T-helper 1 cell treated with Interleukin-12 subunit alpha and Interleukin-12 subunit beta and Interleukin-4 antibody, amounts not matched to agents 30 ng/mL and 1 ng/mL, for 36 hours (primary cell): ENCODE measurements around the gene PTAFR. TPM values are rescaled to one million over a fixed set of nuclear protein-coding genes. Genes with fewer than 3 reads are reported as not detected.

Source experiments
- intact Hi-C: fragments of 100-400 bp; cut with micrococcal nuclease; formaldehyde crosslinking; loops from one replicate; pipeline ENCODE4 v1.15.1; 2024
- total RNA-seq: library from RNA; stranded (reverse); gene quantifications from 2 replicates; pipeline ENCODE4 v1.2.3, GENCODE V29; 2022

Gene PTAFR, protein sequence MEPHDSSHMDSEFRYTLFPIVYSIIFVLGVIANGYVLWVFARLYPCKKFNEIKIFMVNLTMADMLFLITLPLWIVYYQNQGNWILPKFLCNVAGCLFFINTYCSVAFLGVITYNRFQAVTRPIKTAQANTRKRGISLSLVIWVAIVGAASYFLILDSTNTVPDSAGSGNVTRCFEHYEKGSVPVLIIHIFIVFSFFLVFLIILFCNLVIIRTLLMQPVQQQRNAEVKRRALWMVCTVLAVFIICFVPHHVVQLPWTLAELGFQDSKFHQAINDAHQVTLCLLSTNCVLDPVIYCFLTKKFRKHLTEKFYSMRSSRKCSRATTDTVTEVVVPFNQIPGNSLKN
- 0.49 and 0.90 TPM in 2 replicates for total RNA-seq

DNA sequence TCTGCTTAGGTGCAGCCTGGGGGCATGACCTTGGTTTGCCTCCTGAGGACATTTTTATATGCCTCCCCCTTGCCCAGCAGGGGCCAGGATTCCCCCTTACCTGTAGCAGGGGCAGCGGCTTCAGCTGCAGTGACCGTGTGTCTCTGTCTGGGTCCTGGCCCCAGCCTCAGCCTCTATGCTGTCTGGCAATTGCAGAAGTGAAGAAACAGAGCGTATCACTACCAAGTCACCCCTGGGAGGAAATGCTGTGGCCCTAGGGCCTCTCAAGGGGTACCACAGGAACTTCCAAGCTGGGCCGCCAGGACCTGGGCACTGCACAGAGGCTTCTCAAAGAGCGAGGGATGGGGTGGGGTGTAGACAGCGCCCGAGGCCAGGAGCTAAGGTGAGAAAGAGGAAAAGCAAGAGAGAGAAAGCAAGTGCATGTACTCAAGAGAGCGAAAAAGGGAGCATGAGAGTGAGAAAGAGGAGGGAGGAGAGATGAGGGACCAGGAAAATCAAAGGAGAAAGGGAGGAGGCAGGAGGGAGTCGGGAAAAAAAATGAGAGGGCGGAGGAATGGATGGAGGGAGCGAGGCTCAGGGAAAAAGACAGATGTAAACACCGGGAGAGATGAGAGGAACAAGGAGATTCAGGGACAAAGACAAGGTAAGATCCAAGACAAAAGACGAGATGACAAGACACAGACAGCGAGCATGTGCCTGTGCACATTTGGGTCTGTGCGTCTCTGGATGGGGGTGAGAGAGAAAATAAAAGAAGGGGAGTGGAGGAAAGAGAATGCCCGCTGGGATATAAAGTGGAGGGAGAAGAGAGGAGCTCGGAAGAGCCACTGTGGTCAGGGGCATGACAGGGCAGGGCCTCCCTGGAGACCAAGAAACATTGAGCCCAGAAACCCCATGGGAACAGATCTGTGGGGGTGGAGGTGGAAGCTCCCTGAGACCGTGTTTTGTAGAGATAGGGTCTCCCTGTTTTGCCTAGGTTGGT lies at the start of gene PTAFR:
Gene PTAFR, minus strand, starts transcription at position 199 of the 979 bp plus-strand sequence. CDS start 25,669 bp downstream, outside the sequence.
- intact Hi-C loops = no loop called here

DNA sequence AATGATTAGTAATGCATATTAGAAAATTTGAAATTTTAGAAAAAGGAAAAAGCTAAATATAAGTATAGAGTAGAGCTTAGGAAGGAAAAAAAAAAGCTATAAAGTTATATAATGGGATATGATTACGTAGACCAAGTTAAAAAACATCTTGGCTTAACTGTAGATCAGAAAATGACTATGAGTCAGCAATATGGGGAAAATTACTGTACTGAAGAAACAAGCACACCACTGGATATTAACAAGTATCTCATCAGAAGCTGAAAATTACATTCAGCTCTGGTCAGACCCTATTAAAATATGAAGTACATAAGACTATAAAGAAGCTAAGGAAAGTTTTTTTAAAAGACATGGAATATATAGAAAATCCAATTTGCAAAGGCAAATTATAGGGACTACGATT lies 36.8 kb upstream of the PTAFR start:
- intact Hi-C loops = no loop called here

GRCh38 chr1:28209700-28210099 lies 33.2 kb upstream of the PTAFR start:
- intact Hi-C loops = loop anchor here (1.0 to 2.0 kb wide), 5 partner anchors 9 to 351 kb away; no protein-coding TSS in a partner anchor

DNA sequence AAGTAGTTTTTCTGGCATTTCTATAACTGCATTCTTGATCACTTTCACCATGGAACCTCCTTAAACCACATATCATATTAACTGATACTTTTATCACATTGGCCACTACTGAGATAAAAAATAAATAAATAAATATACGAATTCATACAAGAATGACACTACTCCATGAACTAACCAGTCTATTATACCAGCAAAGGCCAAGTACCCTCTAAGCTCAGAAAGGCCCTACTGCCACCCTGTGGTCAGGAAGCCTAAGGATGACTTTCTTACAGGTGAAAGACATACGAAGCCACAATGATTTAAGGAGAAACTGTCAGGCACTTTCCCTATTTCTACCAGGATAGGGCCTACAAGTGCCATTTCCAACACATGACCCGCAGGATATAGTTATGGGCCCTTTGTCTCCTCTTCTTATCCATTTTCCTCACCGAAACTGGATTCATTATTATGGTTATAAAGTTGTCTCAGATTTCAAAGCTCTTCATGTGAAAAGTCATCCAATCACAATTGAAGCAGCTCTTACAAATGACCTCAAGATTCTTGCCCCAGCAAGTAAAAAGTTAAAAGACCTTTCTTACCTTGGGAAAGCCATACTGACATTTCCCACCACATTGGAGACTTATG lies 32.4 kb upstream of the PTAFR start:
- intact Hi-C loops = loop anchor here (1.0 to 2.0 kb wide), 5 partner anchors 9 to 351 kb away; no protein-coding TSS in a partner anchor

- intact Hi-C loops = no loop called here
Observed at GRCh38 chr1:28205243-28205642, 28.8 kb upstream of the PTAFR start.

GRCh38 chr1:28200234-28200873 lies 23.9 kb upstream of the PTAFR start:
- intact Hi-C loops = loop anchor here (1.0 to 2.0 kb wide), 4 partner anchors 9 to 110 kb away; no protein-coding TSS in a partner anchor

DNA sequence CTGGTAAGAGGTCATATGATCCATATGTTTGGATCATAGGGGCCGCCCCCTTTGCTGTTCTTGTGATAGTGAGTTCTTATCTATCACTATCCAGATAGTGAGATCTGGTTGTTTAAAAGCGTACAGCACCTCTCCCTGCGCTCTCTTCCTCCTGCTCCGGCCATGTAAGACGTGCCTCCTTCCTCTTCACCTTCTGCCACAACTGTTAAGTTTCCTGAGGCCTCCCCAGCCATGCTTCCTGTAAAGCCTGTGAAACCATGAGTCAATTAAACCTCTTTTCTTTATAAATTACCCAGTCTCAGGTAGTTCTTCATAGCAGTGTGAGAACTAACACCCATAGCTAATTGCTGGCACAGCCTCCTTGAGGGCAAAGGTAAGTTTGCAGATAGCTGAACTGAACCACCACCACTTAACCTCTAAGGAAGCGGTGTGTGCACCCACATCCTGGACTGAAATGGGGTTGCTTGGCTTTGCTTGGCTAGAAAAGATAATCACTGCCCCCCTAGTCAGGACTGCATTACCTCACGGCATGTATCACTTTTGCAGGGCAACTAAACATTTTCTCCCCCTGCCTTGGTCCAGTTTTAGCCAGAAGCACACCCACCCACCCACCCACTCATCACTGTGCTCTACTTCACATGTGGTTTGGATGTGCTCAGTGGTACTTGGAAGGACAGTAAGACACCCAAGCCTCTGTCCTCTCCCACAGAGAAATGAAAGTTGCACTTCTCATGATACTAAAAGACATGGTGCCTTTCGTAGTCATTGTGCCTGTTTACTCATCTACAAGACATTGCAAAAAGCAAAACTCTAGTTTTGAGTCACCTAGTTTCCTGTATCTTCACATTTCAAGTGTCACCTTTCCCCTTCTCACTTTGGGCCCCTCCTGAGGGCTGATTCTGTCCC lies 23.1 kb upstream of the PTAFR start:
- intact Hi-C loops = loop anchor here (1.0 to 2.0 kb wide), 6 partner anchors 10 to 109 kb away; no protein-coding TSS in a partner anchor

DNA sequence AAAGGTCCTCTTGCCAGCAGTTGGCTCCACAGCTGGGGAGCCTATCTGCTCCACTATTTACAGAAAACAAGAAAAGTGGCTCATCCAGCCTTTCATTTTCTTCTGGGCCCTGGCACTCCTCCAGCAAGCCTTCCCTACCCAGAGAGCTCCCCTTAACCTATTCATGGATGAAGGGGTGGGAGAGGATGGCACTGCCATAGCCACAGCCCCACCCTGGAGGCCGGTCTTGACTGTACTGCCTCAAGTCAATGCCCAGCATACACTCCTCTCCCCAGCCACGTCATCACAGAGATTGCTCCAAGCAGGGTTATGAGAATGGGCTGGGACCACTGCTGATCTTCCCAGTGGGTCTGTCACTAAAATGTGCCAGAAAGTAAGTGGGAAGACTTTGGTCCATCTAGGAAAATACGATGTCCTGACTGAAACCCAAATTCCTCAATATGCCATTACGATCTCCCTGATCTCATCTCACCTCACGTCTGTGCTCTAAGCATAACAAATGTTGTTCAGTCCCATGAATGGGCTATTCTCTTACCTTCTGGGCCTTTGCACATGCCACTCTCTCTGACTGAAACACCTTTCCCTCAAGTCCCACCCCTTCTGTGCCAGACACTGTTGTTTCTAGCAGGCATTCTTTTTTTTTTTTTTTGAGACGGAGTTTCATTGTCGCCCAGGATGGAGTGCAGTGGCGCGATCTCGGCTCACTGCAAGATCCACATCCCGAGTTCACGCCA lies 21.4 kb upstream of the PTAFR start:
- intact Hi-C loops = no loop called here

GRCh38 chr1:28196330-28196729 lies 19.8 kb upstream of the PTAFR start:
- intact Hi-C loops = no loop called here

- intact Hi-C loops = no loop called here
Observed at GRCh38 chr1:28195780-28196179, 19.3 kb upstream of the PTAFR start.

DNA sequence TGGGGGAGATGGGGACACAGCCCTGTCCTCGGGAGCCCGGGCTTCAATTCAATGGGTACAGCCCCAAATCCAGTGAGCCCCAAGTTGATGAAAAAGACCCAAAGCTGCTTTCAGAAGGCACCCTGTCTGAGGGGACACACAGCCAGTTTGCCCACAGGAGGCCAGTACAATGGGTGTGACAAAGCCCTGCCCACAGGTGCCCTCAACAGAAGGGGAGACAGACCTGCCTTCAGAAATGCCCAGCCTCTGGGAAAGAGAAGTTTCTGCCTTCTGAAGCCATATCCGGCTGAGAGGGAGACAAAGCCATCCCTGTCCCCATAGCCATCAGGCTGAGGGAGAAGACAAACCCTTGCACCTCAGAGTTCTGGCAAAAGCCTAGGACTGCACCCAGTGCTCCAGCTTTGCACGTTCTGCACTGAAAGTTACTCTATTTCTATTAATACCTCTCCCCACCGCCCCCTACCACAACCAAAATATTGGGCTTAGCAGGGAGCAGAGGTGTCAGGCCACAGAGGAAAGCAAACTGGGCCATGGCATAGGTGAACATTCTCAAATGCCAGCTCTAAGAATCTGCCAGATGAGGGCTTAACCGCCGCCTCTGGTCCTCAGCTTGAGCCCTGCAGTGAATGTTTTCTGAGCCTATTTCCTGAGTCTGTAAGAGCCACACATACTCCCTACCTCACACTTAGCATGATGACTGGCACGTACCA lies 18.0 kb upstream of the PTAFR start:
- intact Hi-C loops = no loop called here

DNA sequence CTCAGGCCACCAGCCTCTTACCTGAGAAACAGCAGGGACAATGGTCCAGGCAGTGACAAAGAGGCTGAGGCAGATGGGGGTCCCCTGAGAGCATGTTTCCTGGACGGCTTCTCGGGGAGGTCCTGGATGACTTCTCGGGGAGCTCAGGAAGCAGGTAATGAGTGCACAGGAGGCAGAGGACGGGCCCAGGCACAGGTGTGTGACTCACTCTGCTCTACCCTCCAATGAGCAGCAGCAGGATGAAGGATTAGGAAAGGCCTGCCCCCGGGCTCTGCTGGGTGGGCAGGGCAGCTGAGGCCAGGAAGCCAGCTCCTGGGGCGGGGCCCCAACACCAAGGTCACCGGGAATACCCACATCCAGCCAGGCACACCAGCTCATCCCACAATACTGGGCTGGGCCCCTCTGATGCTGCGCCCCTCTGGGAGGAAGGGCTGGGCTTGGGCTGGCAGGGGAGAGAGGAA lies 17.2 kb upstream of the PTAFR start:
- intact Hi-C loops = no loop called here

GRCh38 chr1:28190996-28191645 lies 14.6 kb upstream of the PTAFR start:
- intact Hi-C loops = no loop called here

GRCh38 chr1:28190337-28190979 lies 14.0 kb upstream of the PTAFR start:
- intact Hi-C loops = no loop called here

DNA sequence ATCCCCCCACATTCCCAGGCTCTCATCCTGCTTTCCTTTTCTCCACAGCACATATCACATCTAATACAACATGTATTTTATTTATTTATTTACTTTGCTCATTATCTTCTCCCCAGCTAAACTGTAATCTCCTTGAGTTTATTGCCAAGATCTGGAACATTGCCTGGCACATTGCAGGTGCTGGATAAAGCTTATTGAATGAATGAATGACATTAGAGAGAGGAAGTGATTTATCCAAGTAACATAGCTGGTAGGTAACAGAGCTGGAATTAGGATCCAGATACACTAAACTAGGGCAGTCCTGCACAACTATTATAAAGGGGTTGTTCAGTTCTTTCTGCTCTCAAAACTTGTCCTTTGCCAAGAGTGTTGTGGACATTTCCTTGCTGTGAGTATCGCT lies 8.6 kb upstream of the PTAFR start:
- intact Hi-C loops = no loop called here

GRCh38 chr1:28180306-28181305 lies 4.1 kb upstream of the PTAFR start:
- intact Hi-C loops = loop anchor here (1.0 kb wide), 1 partner anchor 8 kb away; no protein-coding TSS in a partner anchor
